HG03280 (cell line): Measurements from ENCODE around the gene COQ8A.

ENCODE experiments used
- ATAC-seq: cut with Tn5 transposase; IDR thresholded peaks from one replicate; pipeline ENCODE4 v1.9.1; 2021; ENCODE audit warnings: mild to moderate bottlenecking, moderate library complexity; ENCODE audit not compliant: unreplicated experiment

COQ8A gene

DNA sequence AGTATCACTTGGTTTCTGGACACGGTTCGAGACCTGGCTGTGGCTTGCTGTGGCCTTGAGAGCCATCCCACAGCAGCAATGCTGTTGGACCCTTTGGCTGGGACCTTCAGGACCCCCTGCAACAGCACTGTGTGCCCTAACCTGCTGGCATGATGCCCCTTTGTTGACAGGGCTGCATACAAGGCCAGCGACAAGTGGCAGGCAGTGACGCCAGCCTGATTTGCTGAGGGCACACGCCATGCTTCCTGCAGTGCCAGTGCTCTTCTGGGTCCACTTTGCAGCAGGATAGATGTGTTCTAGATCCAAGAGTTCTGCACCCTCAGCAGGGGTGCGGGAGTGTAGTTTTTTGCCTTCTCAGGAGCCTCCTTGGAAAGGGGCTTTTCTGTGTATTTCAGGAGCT lies 32.8 kb downstream of the COQ8A start:
- ATAC-seq = no peak

DNA sequence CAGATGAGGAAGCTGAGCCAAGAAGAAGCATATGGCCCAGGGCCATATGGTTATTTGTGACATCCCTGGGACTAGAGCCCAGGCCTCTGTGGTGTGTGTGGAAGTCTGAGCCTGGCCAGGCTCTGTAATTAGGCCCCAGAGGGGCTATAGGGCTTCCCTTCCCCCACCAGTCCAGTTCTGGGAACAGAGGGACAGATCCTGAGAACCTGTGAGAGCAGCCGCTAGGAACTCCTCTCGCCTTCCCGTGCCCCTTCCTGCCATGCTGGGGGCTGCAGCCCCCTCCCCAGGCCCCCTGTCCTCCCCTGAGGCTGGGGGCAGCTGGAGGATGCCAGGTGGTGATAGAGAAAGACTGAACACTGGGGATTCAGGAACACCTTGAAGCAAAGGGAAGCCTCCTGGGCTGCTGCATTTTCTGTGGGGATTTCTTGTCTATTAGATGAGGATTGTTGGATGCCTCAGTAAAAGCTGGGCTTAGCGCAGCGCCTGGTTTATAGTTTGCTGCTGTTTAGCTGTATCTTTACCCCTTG lies 33.3 kb downstream of the COQ8A start:
- no peak for ATAC-seq

DNA sequence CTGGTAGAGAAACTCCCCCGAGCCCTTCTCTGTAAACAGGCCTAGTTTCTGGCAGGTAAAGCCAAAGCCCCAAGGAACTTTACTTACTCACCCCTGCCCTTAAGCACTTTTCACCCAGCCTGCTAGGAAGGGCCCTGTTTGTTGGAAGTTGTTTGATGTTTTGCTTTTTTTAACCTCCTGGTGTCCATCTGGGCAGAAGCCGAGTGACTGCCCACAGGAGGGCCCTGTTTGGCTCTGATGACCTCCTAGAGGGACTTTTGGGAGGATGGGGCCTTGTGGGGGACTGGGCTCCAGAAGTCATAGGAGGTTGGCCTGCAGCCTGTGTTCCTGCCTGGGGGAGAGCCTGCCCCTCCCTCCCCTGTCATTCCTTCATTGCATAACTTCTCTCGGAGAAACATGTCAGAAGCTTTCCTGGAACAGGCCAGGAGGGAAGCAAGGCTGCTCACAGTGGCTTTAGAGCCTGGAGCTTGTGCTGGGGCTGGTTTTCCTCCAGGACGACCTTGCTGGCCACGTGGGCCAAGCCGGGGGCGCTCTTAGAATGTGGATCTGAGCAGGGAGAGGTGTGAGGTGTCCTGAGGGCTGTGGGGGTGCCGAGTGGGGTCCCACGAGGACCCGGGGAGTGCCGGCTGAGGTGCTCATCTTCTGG lies 33.9 kb downstream of the COQ8A start:
- no peak for ATAC-seq

DNA sequence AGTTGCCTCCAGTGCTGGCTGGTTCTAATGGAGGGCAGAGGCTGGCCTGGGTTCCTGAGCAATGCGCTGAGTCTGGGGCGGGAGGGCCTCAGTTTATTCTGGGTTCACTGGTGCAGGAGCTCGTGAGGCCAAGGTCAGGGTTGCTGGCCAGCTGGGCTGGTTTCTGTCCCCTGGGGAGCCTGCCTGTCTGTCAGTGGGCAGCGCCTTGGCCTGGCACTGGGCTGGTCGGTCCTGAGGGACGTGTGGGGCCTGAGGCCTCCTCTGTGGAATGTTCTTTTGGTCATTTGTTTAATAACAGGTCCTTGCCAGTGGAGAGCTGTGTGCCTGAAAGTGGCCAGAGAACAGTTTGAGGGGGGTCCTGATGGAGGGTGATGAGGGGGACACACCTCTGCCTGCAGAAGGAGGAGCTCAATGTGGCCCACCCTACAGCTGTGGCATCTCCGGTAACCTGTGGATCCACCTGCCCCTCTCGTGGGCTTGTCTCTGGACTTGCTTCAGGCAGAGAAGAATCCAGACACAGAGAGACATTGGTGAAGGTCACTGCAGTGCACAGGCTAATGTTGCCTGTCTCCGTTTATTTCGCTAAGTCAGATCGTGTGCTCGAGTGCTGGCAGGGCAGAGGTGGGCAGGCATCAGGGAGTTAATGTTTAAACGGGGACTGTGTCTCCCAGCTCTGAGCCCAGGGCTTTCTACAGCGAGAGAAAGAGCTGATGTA lies 34.6 kb downstream of the COQ8A start:
- ATAC-seq = no peak

DNA sequence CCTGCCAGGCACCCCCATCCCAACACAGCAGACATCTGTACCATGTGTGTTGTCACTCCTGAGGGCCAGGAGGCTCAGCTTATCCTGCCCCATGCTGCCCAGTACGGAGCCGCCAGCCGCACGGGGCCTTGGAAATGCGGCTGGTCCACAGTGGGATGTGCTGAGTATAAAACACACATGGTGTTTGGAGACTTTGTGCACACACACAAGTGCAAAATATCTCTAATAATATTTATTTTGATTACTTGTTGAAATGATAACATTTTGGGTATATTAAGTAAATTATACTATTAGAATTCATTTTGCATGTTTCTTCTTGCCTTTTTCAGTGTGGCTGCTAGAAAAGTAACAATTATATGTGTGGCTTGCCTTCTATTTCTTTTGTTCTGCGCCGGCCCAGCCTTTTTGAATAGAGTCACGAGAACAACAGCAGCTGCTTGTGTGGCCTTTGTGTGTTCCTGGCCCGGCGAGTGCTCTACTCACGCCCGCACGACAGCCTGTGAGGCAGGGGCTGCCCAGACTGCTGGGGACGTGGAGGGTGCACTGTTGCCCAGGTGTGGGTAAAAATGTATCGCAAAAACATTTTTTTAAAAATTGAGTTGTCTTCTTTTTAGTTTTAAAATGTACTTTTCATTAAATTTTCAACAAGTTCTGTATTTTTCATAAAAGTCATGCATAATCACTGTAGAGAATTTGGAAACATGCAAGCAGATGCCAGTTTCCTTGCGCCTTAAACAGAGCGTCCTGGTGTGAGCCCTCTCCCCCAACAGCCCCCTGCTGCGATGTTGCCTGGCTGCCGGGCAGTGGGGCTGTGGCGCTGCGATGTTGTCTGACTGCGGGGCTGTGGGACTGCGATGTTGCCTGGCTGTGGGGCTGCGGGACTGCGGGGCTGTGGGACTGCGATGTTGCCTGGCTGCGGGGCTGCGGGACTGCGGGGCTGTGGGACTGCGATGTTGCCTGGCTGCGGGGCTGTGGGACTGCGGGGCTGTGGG lies 35.5 kb downstream of the COQ8A start:
- no peak for ATAC-seq

DNA sequence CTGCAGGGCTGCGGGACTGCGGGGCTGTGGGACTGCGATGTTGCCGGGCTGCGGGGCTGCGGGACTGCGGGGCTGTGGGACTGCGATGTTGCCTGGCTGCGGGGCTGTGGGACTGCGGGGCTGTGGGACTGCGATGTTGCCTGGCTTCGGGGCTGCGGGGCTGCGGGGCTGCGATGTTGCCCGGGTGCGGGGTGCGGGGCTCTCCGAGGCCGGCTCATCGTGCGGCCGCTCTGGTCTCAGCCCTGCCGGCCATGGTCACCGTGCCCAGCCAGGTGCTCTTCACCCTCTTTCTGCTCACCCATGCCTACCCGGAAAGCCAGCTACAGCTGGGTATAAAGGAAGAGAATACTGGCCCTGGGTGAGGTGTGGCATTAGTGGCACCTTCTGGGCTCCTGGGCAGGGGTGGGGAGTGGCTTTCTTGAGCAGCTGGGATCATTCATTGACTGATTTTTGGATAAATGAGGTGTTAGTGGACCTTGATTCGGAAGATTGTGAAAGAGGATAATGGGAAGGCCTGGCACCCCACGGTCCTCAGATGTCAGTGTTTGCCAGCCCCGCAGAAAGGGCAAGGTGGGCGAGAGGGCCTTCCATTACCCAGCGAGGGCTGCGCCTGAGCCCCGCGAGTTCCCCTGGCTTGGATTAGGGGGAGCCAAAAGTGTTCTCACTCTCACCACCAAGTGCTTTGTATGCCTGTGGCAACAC lies 36.3 kb downstream of the COQ8A start:
- no peak for ATAC-seq

DNA sequence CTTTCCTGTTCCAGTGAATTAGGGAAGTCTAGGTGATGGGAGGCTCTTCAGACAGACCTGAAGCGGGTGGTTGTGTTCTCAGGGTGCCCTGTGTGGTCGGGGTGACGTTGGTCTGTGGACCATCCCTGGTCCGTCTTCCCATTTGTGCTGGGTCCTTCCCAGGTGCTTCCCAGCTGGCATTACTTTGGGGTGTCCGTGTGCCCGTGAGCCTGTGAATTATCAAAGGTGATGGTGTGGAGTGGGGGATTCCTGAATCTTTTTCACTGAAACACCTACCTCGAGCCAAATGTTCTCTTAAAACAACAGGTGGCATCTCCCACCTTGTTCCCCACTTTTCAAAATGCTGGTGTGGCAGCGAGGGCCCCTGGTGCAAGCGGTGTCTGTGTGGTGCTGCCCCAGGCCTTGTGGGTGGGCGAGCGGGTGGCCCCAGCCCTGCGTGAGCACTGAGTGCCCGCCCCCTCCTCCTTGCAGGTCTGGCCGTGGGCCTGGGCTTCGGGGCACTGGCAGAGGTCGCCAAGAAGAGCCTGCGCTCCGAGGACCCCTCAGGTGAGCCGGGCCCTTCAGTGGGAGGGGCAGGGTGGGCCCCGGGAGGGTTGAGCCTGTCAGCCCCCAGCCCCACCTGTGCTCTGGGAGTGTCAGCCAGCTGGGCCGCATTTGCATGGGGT lies 37.0 kb downstream of the COQ8A start:
- ATAC-seq = no peak

DNA sequence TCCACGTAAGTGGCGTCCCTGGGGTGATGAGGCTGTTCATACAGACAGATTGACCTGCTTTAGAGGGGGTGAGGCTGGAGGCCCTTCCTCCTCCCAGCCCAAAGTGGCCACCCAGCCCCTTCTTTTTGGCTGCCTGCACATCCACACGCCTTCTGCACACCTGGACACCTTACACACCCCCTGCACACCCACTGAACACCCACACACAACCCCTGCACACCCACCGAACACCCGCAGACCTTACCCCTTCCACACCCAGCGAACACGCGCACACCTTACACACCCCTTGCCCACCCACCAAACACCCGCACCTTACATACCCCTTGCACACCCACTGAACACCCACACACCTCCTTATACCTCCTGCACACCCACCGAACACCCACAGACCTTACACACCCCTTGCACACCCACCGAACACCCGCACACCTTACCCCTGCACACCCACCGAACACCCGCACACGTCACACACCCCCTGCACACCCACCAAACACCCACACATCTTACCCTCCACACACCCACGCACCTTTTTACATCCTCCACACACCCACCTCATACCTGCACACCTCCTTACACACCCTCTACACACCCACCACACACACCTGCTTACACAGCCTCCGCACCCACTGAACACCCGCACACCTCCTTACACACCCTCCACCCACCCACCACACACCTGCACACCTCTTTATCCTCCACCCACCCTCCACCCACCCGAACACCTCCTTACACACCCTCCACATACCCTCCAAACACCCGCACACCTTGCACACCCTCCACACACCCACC lies 37.7 kb downstream of the COQ8A start:
- ATAC-seq = no peak

DNA sequence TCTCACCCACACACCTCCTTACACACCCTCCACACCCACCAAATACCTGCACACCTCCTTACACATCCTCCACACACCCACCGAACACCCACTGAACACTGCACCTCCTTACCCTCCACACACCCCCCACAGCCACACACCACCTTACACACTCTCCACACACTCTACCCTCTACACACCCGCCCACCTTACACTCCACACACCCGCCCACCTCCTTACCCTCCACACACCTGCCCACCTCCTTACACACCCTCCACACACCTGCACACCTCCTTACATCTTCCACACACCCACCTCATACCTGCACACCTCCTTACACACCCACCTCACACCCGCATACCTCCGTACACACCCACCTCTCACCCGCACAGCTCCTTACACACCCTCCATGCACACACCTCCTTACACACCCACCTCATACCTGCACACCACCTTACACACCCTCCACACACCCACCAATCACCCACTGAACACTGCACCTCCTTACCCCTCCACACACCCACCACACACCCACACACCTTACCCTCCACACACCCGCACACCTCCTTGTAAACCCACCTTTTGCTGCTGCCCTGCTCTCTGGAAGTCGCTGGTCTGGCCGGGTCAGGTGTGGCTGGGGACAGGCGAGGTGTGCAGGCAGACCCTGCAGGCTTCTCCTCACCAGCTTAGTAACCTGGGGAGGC lies 38.5 kb downstream of the COQ8A start:
- ATAC-seq = no peak

DNA sequence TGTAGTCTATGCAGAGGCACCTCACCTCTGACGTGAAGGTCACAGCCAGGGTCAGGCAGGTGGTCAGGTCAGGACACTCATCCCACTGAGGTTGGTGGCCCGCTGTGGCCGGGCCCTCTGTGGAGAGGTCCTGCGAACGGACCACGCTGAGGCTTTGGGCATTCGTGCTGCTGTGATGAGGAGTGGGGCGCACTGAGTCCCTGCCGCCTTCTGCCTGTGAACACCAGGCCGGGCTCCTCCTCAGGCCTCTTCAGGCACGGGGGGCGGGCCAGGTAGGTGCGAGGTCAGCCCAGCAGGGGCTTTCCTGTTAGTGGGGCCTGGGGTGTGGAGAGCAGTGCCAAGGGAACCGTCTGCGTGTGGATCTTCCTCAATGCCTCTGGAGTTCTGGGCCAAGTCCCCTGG lies 39.0 kb downstream of the COQ8A start:
- ATAC-seq = no peak

DNA sequence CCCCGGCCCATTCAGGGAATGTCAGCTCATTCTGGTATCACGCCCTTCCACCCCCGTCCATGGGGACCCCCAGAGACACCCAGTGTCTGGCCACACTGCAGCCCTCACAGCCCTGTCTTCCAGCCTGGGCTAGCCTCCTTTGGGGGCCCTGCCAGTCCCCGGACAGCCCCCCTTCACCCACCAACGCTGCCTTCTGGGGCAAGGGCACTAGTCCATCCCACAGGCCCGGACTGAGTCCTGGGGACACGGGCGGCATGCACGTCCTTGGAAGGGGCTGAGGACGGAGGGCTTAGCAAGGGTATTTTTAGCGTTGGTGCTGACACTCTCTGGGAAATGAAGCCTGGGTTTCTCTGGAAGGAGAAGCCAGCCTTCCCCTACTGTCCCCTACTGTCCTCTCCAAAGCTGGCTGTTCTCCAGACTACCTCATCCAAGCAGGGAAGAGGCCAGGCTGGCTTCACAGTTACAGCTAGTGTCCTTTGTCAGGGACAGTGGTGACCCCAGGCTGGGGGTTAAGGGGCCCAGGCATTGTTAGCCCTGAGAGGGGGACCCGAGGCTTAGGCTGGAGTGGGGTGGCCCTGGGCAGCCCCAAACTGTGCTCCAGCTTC lies 39.5 kb downstream of the COQ8A start:
- no peak for ATAC-seq

DNA sequence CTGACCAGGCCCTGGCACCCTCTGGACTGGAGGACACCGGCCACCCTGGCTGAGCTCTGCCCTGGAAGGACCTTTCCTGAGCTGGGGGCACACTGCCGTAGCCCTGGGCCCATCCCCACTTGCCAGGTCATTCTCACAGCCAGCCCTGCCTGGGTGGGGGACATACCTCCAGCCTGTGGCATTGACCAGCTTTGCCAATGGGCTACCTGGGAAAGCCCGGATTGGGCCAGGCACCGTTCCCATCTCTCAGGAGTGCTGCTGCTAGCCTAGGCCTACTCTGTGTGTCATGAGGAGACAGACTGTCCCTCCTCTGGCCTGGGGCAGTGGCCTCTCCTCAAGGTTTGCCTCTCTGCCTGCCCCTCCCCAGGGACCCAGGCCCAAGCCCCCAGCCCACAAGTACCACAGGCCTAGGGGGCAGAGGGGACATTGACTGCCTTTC lies 40.0 kb downstream of the COQ8A start:
- no peak for ATAC-seq

DNA sequence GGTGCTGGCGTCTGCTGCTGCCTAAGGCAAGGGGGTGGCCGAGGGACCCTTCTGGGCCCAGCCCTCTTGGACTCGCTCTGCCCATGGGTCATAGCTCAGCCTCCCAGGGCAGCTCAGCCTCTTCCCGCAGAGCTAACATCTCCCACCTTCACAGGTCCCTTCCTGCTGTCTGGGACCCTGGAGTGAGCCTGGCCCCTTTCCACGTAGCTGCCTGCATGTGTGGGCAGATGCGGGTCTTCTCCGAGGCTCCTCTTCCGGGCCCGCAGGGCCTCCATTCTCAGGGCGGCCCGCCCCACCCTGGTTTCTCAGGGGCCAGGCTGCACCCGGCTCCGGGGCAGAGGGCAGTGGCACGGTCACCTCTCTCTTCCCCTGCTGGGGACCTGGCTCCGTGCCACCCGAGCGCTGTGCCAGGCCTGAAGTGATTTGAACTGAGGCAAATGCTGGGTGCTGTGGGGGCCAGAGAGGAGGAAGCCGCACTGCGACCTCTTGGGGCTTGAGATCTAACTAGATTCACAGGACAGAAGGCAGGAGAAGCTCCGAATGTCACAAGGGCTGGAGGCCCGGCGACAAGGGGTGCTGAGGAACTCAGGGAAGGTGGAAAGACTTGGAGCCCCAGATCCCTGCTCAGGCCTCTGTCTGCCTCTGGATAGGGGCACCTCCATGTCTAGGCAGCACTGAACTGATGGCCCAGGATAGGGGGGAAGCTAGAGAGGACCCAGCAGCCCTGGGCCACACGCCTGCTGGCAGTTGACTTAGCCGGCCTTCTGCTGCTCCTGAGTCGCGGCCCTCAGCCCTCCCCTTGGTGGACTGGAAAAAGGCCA lies 40.7 kb downstream of the COQ8A start:
- no peak for ATAC-seq

DNA sequence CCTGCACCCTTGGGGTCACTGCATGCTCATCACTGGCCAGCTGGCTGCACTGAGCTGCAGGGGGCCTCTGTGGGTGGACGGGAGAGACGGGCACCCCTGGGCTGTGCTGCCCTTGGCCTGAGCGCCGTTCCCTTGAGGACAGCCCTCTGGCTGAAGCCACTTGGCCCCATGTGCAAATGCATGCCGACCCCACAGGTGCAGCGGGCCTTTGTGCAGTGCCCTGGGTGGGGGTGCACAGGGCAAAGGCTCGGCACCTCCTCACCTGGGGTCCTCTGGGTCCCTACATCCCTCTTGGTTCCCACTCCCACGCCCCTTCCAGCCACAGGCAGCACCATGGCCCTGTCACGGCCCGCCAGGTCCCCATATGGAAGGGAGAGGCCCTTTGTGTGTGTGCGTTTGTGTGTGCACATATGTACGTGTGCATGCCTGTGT lies 41.3 kb downstream of the COQ8A start:
- no peak for ATAC-seq

DNA sequence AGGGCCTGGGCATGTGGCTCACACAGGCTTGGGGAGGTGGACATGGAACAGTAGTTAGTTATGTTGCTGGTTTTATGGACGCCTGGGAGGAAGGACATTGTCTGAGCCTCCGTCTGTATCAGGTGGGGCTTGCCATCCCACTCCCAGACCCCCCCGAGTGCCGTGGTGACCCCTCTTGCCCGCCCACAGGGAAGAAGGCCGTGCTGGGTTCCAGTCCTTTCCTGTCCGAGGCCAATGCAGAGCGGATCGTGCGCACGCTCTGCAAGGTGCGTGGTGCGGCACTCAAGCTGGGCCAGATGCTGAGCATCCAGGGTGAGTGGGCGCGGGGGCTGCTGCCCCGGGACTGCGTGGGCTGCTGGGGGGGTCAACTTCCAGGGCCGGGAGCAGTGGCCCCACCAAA lies 41.7 kb downstream of the COQ8A start:
- no peak for ATAC-seq

DNA sequence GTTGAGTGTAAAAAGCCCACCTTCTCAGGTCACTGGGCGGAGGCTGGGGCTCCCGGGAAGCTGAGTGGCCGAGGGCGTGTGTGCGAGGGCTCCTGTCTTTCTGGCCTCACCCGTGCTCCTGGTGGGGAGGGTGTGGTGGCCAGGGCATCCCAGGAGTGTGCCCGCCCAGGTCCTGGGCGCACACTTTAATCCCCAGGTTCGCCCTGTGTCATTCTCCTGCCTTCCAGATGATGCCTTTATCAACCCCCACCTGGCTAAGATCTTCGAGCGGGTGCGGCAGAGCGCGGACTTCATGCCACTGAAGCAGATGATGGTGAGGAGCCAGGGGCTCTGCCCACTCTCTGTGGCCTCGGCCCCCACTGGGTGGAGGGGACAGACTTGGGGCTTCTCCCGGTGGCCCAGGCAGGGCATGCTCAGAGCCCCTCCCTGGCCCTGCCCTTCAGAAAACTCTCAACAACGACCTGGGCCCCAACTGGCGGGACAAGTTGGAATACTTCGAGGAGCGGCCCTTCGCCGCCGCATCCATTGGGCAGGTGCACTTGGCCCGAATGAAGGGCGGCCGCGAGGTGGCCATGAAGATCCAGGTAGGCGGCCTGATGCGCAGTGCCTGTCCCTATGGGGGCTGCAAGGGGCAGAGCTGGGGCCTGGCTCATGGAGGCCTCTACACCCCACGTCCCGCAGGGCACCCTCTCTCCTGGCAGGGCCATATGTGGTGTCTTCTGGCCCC lies 42.5 kb downstream of the COQ8A start:
- no peak for ATAC-seq
